HG03175 (cell line): Measurements from ENCODE around the gene IL18RAP.

Experiments used
- ATAC-seq: cut with Tn5 transposase; IDR thresholded peaks from one replicate; pipeline ENCODE4 v1.9.1; 2021; ENCODE audit warnings: mild to moderate bottlenecking, moderate library complexity; ENCODE audit not compliant: unreplicated experiment

The IL18RAP gene

DNA sequence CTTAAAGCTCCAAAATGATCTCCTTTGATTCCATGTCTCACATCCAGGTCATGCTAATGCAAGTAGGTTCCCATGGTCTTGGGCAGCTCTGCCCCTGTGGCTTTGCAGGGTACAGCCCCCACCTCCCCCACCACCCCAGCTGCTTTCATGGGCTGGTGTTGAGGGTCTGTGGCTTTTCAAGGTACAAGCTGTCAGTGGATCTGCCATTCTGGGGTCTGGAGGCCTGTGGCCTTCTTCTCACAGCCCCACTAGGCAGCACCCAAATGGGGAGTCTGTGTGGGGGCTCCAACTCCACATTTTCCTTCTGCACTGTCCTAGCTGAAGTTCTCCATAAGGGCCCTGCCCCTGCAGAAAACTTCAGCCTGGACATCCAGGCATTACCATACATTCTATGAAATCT, 69.0 kb downstream of the IL18RAP start:
- ATAC-seq, result no peak

DNA sequence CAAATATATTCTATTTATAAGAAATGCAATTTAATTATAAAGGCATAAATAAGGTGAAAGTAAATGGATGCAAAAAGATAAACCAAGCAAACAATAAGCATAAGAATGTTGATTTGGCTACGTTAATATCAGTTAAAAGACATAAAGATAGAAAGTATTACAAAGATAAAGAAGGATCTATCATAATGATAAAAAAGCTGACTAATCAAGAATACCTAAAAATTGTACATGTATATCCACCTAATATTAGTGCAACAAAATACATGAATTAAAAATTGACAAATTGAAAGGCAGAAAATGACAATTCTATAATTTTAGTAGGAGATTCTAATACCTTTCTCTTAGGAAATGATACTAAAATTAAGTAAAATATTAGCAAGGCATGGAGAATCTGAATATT, 71.6 kb downstream of the IL18RAP start:
- ATAC-seq, result no peak

DNA sequence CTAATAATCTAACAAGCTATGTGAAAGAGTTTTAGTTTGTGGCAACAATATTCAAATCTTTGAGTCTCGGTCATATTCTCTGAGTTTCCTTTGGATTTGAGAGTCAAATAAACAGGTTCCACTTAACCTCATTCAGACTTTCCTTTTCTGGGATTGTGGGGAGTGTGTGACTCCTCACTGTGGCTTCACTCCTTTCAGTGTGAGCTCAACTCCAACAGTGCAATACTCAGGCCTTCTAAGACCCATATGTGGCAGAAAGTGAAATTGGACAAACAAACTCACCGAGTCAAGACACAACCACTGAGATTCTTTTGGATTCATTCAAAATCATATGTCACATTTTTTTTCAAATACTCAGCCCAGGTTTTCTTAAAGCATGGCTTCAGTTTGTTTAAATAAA, 75.5 kb downstream of the IL18RAP start:
- no peak for ATAC-seq

DNA sequence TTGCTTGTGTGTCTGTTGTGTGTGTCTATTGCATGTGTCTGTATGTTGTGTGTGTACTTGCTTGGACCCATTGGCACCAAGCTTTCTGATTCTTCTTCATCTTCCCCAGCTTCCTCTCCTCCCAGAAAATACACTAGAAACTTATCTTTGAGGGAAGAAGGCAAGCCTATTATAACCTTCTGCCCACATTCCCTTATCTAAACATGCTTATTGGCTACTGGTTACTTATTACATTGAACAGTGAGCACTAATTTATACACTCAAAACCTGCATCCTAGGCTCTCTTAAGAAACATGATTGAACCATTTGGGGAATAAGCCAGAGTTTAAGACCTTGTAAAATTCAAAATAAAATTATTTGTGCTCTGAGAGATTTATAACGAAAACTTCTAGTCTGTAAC, 76.6 kb downstream of the IL18RAP start:
- no peak for ATAC-seq
